Right ventricle myocardium superior (tissue), 1 donor: ENCODE data around the gene PCMTD2. TPM values are rescaled to one million over a fixed set of nuclear protein-coding genes. Genes with fewer than 3 reads are reported as not detected.
"Not testable (repeated sequence)": the region's sequence is repeated elsewhere in the genome, so short reads cannot be mapped to it uniquely, and the experiment has no call there.

Experiments
- ATAC-seq: fragments of 200-7000 bp; cut with Tn5 transposase; one replicate; pipeline ENCODE4 v1.9.1; 2020; ENCODE audit warnings: mild to moderate bottlenecking; ENCODE audit not compliant: poor library complexity
- DNase-seq: peaks from one replicate; pipeline ENCODE4 v3.0.0-alpha.2; 2020
- intact Hi-C: fragments of 100-400 bp; cut with DNase I; formaldehyde crosslinking; loops from one replicate; pipeline ENCODE4 v1.11.2; 2022
- total RNA-seq: library from RNA; stranded (reverse); fragmentation: NEBNext Ultra II Directional; extraction: Animal tissue kit (Norgen Biotek cat#: 25700); gene quantifications from one replicate; pipeline ENCODE4 v1.2.1, GENCODE V29; 2021
- donor health status: DM: no; HTN: yes; CAD: no; lungs with severe emphysema.

Gene PCMTD2
- total RNA-seq, 1 donor from 2014 or later: 81.9 TPM

GRCh38 chr20:64322031-64322789 lies 66.7 kb downstream of the PCMTD2 start:
- intact Hi-C loops, ATAC-seq: not testable (repeated sequence)

More at GRCh38 chr20:64322031-64322789, 66.7 kb downstream of the PCMTD2 start:
- DNase-seq: not testable (repeated sequence)

Other genes starting within 250 kb of the PCMTD2 start
- 0.38 TPM for gene C20orf204, start 219.6 kb upstream of the PCMTD2 start, total RNA-seq
- gene SOX18, start 206.1 kb upstream of the PCMTD2 start, total RNA-seq: 34.3 TPM
- gene TCEA2, start 192.6 kb upstream of the PCMTD2 start, total RNA-seq: 34.6 TPM
- 6.7 TPM for gene RGS19, start 176.2 kb upstream of the PCMTD2 start, total RNA-seq
- 0.75 TPM for gene OPRL1, start 175.7 kb upstream of the PCMTD2 start, total RNA-seq
- not detected for gene LKAAEAR1, start 171.3 kb upstream of the PCMTD2 start, total RNA-seq
- gene NPBWR2, start 148.2 kb upstream of the PCMTD2 start, total RNA-seq: not detected
- 0.40 TPM for gene MYT1, start 91.3 kb upstream of the PCMTD2 start, total RNA-seq